MG63 (cell line): ENCODE data around the gene MCAM. TPM values are rescaled to one million over a fixed set of nuclear protein-coding genes. Genes with fewer than 3 reads are reported as not detected.

ENCODE experiments used
- DNase-seq: peaks from one replicate; pipeline ENCODE4 v3.0.0-alpha.2; 2020
- H3K27me3 ChIP-seq: fragments of 250-450 bp; sonication (Bioruptor Pico); 2 replicates; pipeline ENCODE4 v1.5.1; 2020; ENCODE audit warnings: mild to moderate bottlenecking, moderate library complexity
- H3K36me3 ChIP-seq: fragments of 250-450 bp; sonication (Bioruptor Pico); 2 replicates; pipeline ENCODE4 v1.5.1; 2020; ENCODE audit warnings: mild to moderate bottlenecking, moderate library complexity
- H3K4me3 ChIP-seq: fragments of 250-450 bp; sonication (Bioruptor Pico); 2 replicates; pipeline ENCODE4 v1.5.1; 2020; ENCODE audit warnings: mild to moderate bottlenecking, moderate library complexity
- H3K9me3 ChIP-seq: fragments of 250-450 bp; sonication (Bioruptor Pico); 2 replicates; pipeline ENCODE4 v1.5.1; 2020; ENCODE audit warnings: mild to moderate bottlenecking, moderate library complexity
- total RNA-seq: library from RNA; depleted of rRNA; stranded (reverse); fragments of >200 nt; shearing (Covaris generic); gene quantifications from 2 replicates; pipeline ENCODE4 v1.2.3, GENCODE V29; 2014; ENCODE audit warnings: low replicate concordance

The MCAM gene
- total RNA-seq, 1 experiment from 2014 or later = 1.8 TPM

DNA sequence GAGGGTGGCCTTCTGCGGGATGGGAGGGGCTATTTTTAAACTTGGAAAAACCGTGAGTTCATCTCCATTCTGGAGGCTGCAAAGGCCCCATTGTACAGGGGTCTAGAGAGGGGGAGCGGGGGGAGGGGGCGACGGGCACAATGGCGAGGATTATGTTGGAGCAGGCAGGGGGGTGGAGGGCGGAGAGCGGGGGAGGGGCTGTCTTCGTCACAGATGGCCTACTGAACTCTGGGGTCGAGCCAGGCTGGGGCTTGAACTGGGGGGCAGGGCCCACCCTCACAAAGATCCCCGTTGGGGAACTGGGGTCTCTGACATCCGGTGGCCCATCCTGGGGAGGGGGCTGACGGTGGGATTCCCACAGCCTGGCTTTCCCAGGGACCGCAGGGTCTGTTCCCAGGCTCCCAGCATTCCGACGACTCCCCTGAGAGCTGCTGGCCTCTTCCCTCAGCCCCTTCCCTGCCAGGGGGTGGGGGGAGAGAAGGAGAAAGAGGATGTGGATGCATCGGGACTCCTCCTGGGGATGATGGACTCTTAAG is 3.4 kb upstream of the MCAM start:
- Histone ChIP-seq H3K4me3 (no peak overlapping the region), H3K9me3 (no peaks in the 10 kb centered on the region), H3K36me3 (no peaks in the 10 kb centered on the region), H3K27me3 (peaks cover 9% of the 10 kb centered on the region)
- no peak for DNase-seq

DNA sequence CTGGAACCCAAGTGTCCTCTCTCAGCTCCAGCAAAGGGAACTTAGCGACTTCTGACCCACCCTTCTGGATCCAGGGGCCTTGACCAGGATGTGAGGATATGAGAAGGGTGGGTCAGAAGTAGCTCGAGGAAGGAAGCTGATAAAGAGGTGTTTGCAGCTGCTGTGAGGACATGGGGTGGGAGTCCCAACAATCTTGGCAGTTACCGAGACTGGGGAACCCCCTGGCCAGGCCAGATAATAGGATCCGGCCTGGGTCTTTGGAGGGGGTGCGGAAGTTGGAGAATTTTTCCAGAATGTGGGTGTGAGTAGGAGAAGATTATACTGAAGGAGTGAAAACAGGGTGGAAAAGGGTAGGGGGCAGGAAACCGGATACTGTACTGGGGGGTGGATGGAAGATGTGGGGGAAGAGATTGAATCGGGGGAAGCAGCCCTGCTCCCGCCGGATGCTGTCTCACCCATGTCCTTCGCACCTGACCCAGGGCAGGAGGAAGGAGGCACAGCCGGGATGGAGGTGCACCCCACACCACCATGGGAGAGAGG is 2.8 kb upstream of the MCAM start:
- no peak for DNase-seq
- no peak overlapping the region for H3K4me3 ChIP-seq

DNA sequence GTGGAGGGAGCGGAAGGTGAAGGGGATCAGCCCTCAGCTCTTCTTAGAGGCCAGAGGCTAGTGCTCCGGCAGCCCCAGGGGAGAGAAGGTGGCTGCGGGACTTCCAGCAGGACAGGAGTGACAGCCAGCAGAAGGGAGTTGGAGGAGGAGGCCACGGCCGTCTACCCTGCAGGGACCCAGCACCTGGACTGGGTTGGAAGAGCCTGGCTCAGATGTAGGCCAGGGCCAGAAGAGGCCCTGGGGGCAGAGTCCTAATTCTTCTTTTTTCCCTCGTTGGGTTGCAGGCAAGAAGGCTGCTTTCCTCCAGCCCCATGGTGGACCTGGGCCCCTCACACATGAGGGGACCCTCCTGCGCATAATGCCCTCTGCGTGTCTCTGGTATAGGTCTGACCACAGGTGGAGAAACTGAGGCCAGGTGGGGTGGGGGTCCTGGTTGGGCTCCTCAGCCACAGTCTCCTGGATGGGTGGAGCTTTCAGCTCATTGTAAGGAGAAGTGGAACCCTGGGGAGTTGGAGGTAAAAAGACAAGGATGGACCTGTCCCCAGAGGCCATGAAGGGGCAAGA is 2.3 kb upstream of the MCAM start:
- no peak for DNase-seq
- Histone ChIP-seq H3K4me3 (no peak overlapping the region), H3K27me3 (peaks cover 9% of the 10 kb centered on the region), H3K36me3 (no peaks in the 10 kb centered on the region), H3K9me3 (no peaks in the 10 kb centered on the region)

More for the DNA sequence above, 2.8 kb upstream of the MCAM start:
- Histone ChIP-seq H3K9me3 (no peaks in the 10 kb centered on the region), H3K36me3 (no peaks in the 10 kb centered on the region), H3K27me3 (peaks cover 9% of the 10 kb centered on the region)

DNA sequence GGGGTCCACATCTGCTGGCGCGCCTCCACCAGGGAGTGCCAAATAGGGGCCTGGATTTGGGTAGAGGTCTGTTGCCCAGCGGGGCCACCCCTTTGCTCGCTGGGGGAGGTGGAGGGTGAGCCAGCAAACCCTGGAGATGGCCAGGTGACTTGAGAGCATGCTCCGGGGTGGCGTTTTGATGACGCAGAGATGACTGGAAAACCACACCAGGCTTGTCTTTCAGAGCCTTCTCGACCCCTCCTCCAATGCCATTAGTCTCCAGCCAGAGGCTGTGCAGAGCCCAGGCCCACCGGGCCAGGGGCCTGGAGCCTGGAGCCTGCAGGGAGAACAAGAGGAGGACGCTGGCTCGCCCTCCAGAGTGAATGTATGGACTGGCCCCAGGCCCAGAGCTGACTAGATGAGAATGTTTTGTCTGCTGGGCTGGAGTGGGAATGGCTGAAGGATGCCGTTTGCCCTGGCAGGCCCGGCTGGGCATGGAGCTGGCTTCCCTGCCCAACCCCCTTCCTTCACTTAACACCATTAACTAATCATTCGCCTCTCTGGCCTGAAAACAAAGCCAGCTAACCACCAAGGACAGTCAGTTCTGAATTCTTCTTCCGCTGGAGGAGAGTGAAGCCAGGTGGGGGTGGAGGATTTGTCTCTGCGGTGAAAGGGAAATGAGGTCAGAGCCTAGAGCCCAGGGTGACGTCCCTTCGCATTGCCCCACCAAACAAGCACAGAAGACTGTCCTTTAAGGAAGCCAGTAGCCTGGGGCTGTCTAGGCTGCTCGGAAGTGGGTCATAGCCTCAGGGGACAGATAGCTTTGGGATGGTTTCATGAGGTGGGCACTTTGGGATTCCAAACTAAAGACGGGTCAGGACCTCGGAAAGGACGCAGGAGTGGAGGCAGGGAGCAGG is 1.6 kb upstream of the MCAM start:
- Histone ChIP-seq H3K27me3 (peaks cover 9% of the 10 kb centered on the region), H3K4me3 (no peak overlapping the region), H3K9me3 (no peaks in the 10 kb centered on the region), H3K36me3 (no peaks in the 10 kb centered on the region)
- peak; percentile 74 for DNase-seq

DNA sequence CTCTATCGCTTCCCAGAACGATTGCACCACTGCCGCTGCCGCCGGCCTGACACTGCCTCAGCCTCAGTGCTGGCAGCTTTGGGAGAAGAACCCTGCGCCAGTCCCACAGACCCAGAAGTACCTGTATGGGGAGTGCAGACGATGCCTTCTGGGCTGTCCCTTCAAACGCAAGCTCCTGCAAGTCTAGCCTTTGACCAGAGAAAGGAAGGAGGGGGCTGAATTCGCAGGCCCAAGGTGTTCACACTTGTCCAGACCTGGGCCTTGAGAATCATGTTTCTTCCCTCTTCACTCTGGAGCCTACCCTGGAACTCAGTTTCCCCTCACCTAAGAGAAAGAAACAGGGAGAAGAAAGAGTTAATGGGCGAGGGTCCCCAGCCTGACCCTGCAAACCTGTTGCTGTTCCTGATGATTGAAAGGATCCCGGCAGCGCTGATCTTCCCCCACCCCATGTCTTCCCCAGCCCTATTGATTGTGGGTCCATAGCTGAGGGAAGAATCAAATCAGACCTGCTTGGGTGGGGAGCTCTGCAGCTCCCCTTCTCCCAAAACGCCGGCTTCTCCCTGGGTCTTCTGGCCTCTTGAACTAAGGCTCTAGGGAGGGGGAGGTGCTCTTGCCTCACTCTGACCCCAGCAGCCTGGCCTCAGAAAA is 786 bp upstream of the MCAM start:
- Histone ChIP-seq H3K36me3 (no peaks in the 10 kb centered on the region), H3K27me3 (peaks cover 9% of the 10 kb centered on the region), H3K9me3 (no peaks in the 10 kb centered on the region), H3K4me3 (no peak overlapping the region)
- DNase-seq = no peak

DNA sequence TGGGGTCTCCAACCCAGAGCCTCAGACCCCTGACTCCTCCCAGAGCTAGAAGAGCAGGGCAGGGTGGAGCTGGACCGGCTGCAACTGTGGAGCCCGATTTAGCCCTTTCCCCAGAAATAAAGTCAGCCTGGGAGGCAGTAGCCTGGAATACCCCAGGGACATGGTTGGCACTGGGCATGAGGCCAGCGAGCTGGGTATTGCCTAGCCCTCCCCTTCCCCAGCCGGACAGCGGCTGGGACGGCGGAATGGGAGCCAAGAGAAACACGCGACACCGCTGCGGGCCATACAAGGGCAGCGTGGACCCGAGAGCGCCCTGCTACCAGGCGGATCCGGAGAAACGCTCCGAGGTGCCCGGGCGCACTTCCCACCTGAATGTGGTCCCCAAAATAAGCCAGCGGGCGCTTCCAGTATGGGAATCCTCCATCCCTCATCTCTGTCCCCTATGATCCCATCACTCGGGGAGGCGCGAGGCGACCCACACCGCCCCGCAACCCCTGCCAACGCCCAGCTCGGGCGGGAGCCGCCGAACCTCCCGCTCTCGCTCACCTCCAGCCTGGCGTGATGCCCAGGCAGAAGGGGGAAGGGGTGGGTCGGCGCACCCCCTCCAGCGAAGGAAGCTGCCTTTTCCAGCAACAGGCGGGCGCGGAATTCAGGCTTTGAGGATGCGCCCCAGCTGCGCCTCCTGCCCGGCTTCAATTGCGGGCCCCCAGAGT is 758 bp downstream of the MCAM start:
- H3K4me3 ChIP-seq = peak overlapping the region; percentile 41
- H3K27me3 ChIP-seq = peaks cover 9% of the 10 kb centered on the region
- H3K9me3 ChIP-seq = no peaks in the 10 kb centered on the region
- no peaks in the 10 kb centered on the region for H3K36me3 ChIP-seq
- no peak for DNase-seq

DNA sequence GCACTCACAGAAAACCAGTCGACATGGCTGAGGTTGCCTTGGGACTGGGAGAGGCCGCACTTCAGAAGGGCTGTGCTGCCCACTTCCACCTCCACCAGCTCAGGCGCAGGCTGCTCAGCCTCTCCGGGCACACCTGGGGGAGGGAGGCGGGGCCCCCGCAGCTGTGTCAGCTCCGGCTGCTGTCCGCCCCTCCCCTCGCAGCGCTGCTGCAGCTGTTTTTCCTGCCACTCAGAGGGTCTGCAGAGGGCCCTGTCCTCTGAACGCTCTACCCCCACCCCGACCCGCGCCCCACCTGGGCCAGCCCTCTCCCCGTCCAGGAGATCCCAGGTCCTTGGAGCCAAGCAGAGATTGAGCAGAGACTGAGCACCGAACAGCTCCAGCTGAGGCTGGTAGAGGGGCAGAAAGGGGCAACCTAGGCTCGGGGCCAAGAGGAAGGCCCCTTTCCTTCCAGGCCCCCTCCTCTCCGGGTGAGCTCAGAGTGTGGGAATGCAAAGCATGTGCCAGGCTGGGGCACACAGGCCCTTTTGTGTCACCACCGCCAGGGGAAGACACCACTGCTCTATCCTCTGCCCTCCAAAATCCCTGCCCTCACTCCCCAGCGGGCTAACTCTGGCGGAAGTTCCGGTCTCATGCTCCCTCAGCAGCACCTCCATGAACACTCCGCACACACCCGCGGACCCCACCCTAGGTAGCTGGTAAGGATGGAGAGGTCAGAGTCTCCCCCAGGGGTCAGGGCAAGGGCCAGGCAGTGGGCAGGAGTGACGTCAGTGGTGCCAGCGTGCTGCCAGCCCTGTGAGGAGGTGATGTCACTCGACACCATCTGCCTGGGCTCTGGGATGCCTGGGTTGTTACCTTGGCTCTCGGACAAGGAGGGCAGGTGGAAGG is 1.6 kb downstream of the MCAM start:
- Histone ChIP-seq H3K36me3 (no peaks in the 10 kb centered on the region), H3K9me3 (no peaks in the 10 kb centered on the region), H3K4me3 (no peak overlapping the region), H3K27me3 (peaks cover 9% of the 10 kb centered on the region)
- DNase-seq = peak; percentile 19

DNA sequence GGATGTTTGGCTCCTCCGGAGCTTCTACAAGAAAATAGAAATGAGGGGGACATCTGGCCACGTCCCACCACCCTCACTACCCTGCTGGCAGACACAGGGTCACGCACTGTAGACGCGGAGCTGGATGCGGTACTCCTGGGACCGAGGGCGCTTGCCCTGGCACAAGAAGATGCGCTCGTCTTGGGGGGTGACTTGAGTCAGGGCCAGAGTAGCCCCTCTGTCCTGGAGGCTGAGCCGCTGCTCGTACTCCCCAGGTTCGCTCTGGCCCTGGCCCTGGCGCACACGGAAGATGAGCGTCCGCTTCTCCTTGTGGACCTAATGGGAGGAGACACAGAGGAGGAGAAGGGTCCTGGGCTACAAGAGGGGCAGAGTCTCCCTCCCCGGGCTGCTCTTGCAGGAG is 2.2 kb downstream of the MCAM start:
- peaks cover 9% of the 10 kb centered on the region for H3K27me3 ChIP-seq
- no peaks in the 10 kb centered on the region for H3K36me3 ChIP-seq
- DNase-seq = no peak
- no peak overlapping the region for H3K4me3 ChIP-seq
- H3K9me3 ChIP-seq = no peaks in the 10 kb centered on the region

DNA sequence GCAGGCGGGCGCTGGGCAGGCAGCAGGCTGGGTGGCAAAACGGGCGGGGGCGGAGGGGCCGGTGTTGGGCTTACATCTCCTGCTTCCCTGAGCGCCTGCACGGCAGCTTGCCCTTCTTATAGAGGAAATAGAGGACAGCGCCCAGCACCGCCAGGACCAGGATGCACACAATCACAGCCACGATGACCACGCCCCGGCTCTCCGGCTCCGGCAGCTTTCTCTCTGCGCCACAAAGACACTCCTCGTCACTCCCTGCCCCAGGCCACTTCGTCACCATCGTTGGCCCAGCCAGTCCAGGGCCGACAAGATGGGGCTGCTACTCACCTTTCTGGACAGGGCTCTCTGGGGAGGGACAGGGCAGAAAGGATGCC is 6.3 kb downstream of the MCAM start:
- H3K27me3 ChIP-seq = no peaks in the 10 kb centered on the region
- no peaks in the 10 kb centered on the region for H3K36me3 ChIP-seq
- no peak for DNase-seq
- no peaks in the 10 kb centered on the region for H3K9me3 ChIP-seq
- H3K4me3 ChIP-seq = no peak overlapping the region

DNA sequence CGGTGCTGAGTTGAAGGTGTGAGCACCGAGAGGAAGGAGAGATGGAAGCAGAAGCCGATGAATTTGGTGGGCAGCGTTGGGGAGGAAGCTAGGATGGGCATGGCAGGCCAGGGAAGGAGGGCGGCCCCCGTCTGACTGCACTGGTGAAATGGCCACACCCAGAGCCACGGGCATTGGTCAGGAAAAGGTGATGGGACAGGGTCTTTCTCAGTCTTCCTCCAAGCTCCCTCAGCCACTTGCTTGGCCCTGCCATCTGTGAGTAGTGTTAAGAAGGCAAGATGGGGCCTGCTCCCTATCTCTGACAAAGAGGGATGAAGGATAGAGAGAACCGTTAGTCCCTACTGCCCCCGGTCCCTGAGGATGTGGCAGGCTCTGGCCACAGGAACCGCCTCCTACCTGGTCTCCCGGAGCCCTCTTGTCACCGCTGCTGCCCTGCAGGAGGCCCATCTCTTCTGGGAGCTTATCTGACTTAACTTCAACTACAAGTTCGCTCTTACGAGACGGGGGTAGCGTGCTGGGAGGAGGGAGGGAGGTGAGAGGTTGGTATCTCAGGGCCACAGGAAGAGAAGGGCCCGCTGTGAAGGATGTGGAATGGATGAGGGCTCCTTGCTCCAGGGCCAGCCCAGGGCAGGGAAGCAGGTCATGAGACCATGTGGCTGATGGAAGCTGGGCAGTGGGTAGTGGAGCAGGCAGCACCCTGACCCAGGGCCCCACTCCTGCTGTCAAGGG is 6.8 kb downstream of the MCAM start:
- no peaks in the 10 kb centered on the region for H3K9me3 ChIP-seq
- DNase-seq = no peak
- H3K36me3 ChIP-seq = no peaks in the 10 kb centered on the region
- no peaks in the 10 kb centered on the region for H3K27me3 ChIP-seq
- H3K4me3 ChIP-seq = no peak overlapping the region

DNA sequence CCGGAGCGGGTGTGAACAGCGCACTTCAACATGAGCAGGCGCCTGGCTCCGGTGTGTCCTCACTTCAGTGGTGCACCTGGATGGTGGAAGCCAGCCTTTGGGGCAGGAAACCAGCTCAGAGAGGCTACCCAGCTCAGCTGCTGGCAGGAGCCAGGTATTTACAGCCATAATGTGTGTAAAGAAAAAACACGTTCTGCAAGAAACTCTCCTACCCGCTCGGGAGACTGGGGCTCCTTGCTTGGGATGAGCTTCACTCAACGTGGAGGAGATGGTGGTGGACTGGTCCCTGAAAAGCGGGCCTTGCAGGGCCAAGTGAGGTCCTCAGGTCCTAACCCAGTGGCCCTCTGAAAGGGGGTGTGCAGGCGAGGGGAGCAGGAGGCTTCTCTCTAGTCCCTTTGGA is 7.5 kb downstream of the MCAM start:
- H3K36me3 ChIP-seq = no peaks in the 10 kb centered on the region
- no peak for DNase-seq

DNA sequence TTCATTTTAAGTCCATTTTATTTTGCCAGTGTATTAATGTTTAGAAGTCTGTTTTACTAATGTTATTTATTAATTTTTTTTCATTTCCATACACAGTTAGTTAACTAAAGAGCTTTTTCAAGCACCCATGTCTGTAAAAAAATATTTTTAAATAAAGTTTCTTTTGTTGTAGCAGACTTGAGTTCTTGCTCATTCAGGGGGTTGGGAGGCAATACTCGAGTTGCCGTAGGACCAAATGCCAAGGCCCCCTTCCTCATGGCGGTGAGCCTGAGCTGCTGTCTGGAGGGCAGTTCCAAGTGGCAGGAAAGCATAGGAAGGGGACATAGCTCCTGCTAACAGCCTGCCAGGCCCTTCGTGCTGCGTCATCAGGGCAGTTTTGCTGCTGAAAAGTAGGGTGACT is 9.0 kb downstream of the MCAM start:
- Histone ChIP-seq H3K4me3 (no peak overlapping the region), H3K27me3 (no peaks in the 10 kb centered on the region), H3K9me3 (no peaks in the 10 kb centered on the region), H3K36me3 (peaks cover 12% of the 10 kb centered on the region)
- DNase-seq = no peak

More for the DNA sequence above, 7.5 kb downstream of the MCAM start:
- Histone ChIP-seq H3K4me3 (no peak overlapping the region), H3K9me3 (no peaks in the 10 kb centered on the region), H3K27me3 (no peaks in the 10 kb centered on the region)

DNA sequence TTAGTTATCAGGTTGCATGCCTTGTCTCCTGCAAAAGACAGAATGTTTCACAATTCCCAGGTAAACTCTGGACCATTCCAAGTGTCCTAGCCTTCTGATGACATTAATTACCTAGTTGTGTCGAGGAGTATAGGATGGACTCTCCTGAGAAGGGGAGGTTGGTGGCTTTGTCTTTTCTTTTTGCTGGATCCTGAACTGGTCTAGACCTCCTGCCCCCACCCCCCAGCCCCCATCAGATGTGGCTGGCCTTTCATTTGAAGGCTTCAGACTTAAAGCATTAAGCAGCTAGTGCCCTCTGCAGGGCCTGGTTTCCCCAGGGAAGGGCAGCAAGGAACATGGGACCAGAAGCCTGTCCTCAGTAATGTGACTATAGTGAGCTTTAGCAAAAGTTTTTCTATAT is 9.7 kb downstream of the MCAM start:
- no peak for DNase-seq
- H3K27me3 ChIP-seq = no peaks in the 10 kb centered on the region
- no peak overlapping the region for H3K4me3 ChIP-seq
- H3K36me3 ChIP-seq = peaks cover 13% of the 10 kb centered on the region
- no peaks in the 10 kb centered on the region for H3K9me3 ChIP-seq

DNA sequence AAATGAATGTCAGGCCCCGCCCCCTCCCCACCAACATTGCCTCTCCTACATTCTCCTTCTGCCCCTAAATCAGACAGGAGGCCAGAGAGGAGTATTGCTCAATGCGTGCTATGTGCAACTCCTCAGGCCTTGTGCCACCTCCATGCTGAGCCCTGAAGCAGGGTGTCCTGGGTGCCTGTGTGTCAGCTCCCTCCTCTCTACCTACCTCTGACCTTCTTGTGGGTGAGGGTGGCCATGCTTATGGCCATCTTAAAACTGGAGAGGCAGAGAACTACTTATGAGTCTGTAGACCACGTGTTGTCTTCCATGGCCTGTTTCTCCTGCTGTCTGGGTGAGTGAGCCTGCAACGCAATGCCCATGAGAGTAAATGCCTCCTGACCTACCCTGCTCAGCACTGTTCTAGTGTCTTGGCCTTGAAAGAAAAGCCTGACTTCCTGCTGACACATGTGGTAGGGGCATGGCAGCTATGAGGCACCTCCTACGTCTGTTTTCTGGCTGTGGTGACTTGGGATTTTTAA is 10.5 kb downstream of the MCAM start:
- DNase-seq = no peak
- Histone ChIP-seq H3K9me3 (no peaks in the 10 kb centered on the region), H3K27me3 (no peaks in the 10 kb centered on the region), H3K36me3 (peaks cover 19% of the 10 kb centered on the region), H3K4me3 (no peak overlapping the region)
